ENCODE results near the gene PHACTR4.

DNA sequence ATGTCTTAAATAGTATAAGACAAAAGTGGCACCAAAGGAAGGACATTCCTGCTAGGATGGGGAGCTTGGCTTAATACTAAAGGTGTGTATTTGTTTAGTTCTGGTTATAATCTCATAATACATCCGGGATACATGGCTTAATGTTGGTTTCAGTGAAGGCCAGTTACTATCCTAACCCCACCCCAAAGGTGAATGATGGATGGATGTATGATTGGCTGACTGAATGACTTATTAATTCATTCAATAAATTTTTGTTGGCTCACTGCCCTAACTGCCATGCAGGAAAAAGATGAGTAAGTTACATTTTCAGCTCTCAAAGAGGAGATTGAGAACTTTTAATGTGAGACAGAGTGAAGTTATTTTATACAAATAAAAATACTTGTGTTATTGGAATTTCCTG, 52.2 kb downstream of the PHACTR4 start:
- no peak for TF ChIP-seq POLR2A (IDR thresholded peaks at IDR 0.05)
- TF ChIP-seq, protein P1, sequence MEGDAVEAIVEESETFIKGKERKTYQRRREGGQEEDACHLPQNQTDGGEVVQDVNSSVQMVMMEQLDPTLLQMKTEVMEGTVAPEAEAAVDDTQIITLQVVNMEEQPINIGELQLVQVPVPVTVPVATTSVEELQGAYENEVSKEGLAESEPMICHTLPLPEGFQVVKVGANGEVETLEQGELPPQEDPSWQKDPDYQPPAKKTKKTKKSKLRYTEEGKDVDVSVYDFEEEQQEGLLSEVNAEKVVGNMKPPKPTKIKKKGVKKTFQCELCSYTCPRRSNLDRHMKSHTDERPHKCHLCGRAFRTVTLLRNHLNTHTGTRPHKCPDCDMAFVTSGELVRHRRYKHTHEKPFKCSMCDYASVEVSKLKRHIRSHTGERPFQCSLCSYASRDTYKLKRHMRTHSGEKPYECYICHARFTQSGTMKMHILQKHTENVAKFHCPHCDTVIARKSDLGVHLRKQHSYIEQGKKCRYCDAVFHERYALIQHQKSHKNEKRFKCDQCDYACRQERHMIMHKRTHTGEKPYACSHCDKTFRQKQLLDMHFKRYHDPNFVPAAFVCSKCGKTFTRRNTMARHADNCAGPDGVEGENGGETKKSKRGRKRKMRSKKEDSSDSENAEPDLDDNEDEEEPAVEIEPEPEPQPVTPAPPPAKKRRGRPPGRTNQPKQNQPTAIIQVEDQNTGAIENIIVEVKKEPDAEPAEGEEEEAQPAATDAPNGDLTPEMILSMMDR (IDR thresholded peaks at IDR 0.05) = no peak
